Stimulated activated CD4-positive, alpha-beta T cell treated with anti-CD3 and anti-CD28 coated beads, Interleukin-2, amount 100 ng/mL, for 48 hours (primary cell): Measurements from ENCODE around the gene GRM3.

ENCODE experiments used
- DNase-seq, 2 donors: peaks; one replicate each; pipeline ENCODE4 v3.0.0-alpha.2; 2020

GRM3 gene

GRCh38 chr7:86706406-86706805 lies 62.7 kb downstream of the GRM3 start:
- DNase-seq: no peak

GRCh38 chr7:86708031-86708680 lies 64.4 kb downstream of the GRM3 start:
- no peak for DNase-seq

GRCh38 chr7:86720306-86720705 lies 76.6 kb downstream of the GRM3 start:
- no peak for DNase-seq

GRCh38 chr7:86733783-86734182 lies 90.1 kb downstream of the GRM3 start:
- DNase-seq: no peak

- DNase-seq: no peak
Observed at GRCh38 chr7:86745013-86745745, 101.5 kb downstream of the GRM3 start.

GRCh38 chr7:86747698-86748097 lies 104.0 kb downstream of the GRM3 start:
- DNase-seq: no peak

GRCh38 chr7:86748201-86748600 lies 104.5 kb downstream of the GRM3 start:
- no peak for DNase-seq

GRCh38 chr7:86748843-86749719 lies 105.4 kb downstream of the GRM3 start:
- DNase-seq: no peak

- no peak for DNase-seq
Observed at GRCh38 chr7:86749741-86750665, 106.3 kb downstream of the GRM3 start.

- DNase-seq: no peak
Observed at GRCh38 chr7:86760236-86760635, 116.5 kb downstream of the GRM3 start.

- no peak for DNase-seq
Observed at GRCh38 chr7:86762129-86762528, 118.4 kb downstream of the GRM3 start.

GRCh38 chr7:86765931-86766330 lies 122.2 kb downstream of the GRM3 start:
- DNase-seq: no peak

GRCh38 chr7:86768394-86768793 lies 124.7 kb downstream of the GRM3 start:
- no peak for DNase-seq

- DNase-seq: no peak
Observed at GRCh38 chr7:86768967-86769760, 125.5 kb downstream of the GRM3 start.

- DNase-seq: no peak
Observed at GRCh38 chr7:86773309-86773708, 129.6 kb downstream of the GRM3 start.

- no peak for DNase-seq
Observed at GRCh38 chr7:86775203-86775602, 131.5 kb downstream of the GRM3 start.

- no peak for DNase-seq
Observed at GRCh38 chr7:86776136-86776535, 132.4 kb downstream of the GRM3 start.

GRCh38 chr7:86778271-86778670 lies 134.6 kb downstream of the GRM3 start:
- DNase-seq: no peak

- DNase-seq: no peak
Observed at GRCh38 chr7:86784765-86785164, 141.1 kb downstream of the GRM3 start.

GRCh38 chr7:86785641-86786040 lies 141.9 kb downstream of the GRM3 start:
- no peak for DNase-seq

GRCh38 chr7:86786376-86786775 lies 142.7 kb downstream of the GRM3 start:
- no peak for DNase-seq

GRCh38 chr7:86788948-86789347 lies 145.2 kb downstream of the GRM3 start:
- DNase-seq: no peak
